GM19238 (cell line): ENCODE results near the gene KCNG1.
"Not testable (repeated sequence)": the region's sequence is repeated elsewhere in the genome, so short reads cannot be mapped to it uniquely, and the experiment has no call there.

Experiments
- DNase-seq: peaks from one replicate; pipeline ENCODE4 v3.0.0; 2011; ENCODE audit warnings: low spot score; ENCODE audit not compliant: insufficient read length

Gene KCNG1

GRCh38 chr20:50987493-50988210, 35.3 kb downstream of the KCNG1 start:
- peak; percentile 49 for DNase-seq

- DNase-seq, result no peak
Measured at GRCh38 chr20:50983321-50983720, 39.6 kb downstream of the KCNG1 start.

GRCh38 chr20:50982363-50982762, 40.5 kb downstream of the KCNG1 start:
- no peak for DNase-seq

GRCh38 chr20:50981714-50982048, 41.2 kb downstream of the KCNG1 start:
- DNase-seq, result no peak

- DNase-seq, result peak; percentile 32
Measured at GRCh38 chr20:50980851-50981713, 41.8 kb downstream of the KCNG1 start.

- no peak for DNase-seq
Measured at GRCh38 chr20:50980071-50980681, 42.7 kb downstream of the KCNG1 start.

- DNase-seq, result not testable (repeated sequence)
Measured at GRCh38 chr20:50978533-50978932, 44.4 kb downstream of the KCNG1 start.

- DNase-seq, result no peak
Measured at GRCh38 chr20:50977066-50978021, 45.6 kb downstream of the KCNG1 start.

GRCh38 chr20:50975701-50976330, 47.1 kb downstream of the KCNG1 start:
- no peak for DNase-seq

- no peak for DNase-seq
Measured at GRCh38 chr20:50969912-50970311, 53.0 kb downstream of the KCNG1 start.

- no peak for DNase-seq
Measured at GRCh38 chr20:50969435-50969834, 53.5 kb downstream of the KCNG1 start.

- DNase-seq, result no peak
Measured at GRCh38 chr20:50968289-50968688, 54.6 kb downstream of the KCNG1 start.

GRCh38 chr20:50967586-50967985, 55.3 kb downstream of the KCNG1 start:
- DNase-seq, result no peak

GRCh38 chr20:50959543-50960126, 63.3 kb downstream of the KCNG1 start:
- DNase-seq, result no peak

- peak; percentile 61 for DNase-seq
Measured at GRCh38 chr20:50958615-50959542, 64.0 kb downstream of the KCNG1 start, which contains the start of gene MOCS3. Gene MOCS3, plus strand, starts transcription at chr20:50958818. Its CDS starts 25 bp downstream, at chr20:50958843.

GRCh38 chr20:50957798-50958614, 64.9 kb downstream of the KCNG1 start, which contains the start of gene DPM1:
Gene DPM1, minus strand, starts transcription at chr20:50958532. Its CDS starts 9 bp downstream, at chr20:50958523.
- peak; percentile 63 for DNase-seq

- DNase-seq, result no peak
Measured at GRCh38 chr20:50957276-50957675, 65.6 kb downstream of the KCNG1 start.

- DNase-seq, result no peak
Measured at GRCh38 chr20:50953821-50954220, 69.1 kb downstream of the KCNG1 start.
